ENCODE results near the gene AGAP3.

AGAP3 gene

DNA sequence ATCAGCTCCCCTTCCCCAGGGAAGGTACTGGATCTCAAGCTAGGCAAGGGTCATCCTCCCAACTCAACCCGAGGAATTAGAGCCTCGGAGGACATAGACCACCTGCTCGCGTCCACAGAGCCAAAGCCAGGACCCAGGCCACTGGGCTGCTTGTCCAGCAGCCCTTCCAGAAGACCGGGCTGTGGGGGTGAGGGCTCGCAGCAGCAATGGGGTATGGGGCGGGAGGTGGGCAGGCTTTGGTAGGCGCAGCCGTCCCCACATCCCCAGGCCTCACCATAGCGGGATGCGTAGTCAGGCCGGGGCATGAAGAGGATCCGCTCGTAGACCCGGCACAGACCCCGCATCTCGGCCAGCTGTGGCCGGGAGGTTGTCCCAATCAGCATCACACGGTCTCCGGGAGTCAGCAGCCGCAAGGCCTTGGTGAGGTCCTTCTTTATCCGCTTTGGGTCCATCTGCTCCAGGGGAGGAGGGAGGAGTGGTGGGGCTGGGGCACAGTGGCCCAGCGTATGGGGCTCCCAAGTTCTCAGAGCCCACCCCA, 105.8 kb downstream of the AGAP3 start:
- DNase-seq = no peak

DNA sequence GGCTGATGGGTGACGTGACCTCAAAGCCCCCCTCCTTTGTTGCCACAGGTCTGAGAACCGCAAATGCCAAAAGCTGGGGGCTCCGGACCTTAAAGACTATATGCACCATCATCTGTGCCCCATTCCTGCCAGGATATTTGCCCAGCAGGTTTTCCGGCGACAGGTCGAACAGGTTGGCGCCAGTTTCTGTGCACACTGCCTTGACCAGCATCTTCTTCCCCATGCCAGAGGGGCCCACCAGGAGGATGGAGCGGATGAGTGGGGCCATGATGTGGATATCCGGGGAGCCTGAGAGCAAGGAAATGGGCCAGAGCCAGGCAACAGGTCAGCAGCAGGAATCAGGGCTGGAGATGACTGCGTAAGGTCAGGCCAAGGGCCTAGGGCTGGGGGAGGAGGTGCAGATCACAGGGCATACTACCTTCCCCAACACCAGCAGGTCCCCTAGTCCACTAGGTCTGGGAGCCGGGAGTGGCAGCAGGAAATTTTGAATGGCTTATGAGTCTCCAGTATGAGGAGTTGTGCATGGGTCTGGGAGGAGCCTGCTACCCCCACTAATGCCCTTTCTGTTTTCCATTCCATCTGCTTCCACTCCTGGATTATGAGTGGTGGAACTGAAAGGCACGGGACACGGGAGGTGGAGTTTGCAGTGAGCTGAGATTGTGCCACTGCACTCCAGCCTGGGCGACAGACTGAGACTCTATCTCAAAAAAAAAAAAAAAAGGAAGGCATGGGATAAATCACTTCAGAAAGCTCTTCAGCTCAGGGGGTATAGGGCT, 107.1 kb downstream of the AGAP3 start:
- DNase-seq = no peak

Measured in NCI-H2171 (cell line).